Keratinocyte (primary cell): ENCODE results near the gene FCRL2. TPM values are rescaled to one million over a fixed set of nuclear protein-coding genes. Genes with fewer than 3 reads are reported as not detected.

Experiments used
- DNase-seq: peaks from one replicate; pipeline ENCODE4 v3.0.0-alpha.2; 2011; ENCODE audit warnings: low read depth, missing footprints, low spot score
- FAIRE-seq: peaks from 2 replicates; lab custom pipeline; 2011; peaks lifted over from hg19 to GRCh38; lab: Jason Lieb, UNC
- H2AFZ ChIP-seq: 2 replicates; pipeline ENCODE4 v1.6.0; 2012; ENCODE audit warnings: low read length, control low read depth, inconsistent platforms; ENCODE audit not compliant: control insufficient read depth
- H3K27ac ChIP-seq: 2 replicates; pipeline ENCODE4 v1.5.1; 2011; ENCODE audit warnings: low read length; ENCODE audit not compliant: control insufficient read depth, insufficient read depth
- H3K27me3 ChIP-seq: 3 replicates; pipeline ENCODE4 v1.6.0; 2011; ENCODE audit warnings: low read length; ENCODE audit not compliant: control insufficient read depth, insufficient read depth; ENCODE audit errors: extremely low read depth
- H3K36me3 ChIP-seq, 2 experiments: 2 replicates in 1 of 2; 3 replicates in 1 of 2; pipeline ENCODE4 v1.5.1; 2011; ENCODE audit warnings: low read length in 2 of 2, mild to moderate bottlenecking in 1 of 2; ENCODE audit not compliant: control insufficient read depth in 2 of 2, insufficient read depth in 2 of 2; ENCODE audit errors: extremely low read depth in 1 of 2
- H3K4me1 ChIP-seq: 3 replicates; pipeline ENCODE4 v1.5.1; 2011; ENCODE audit warnings: low read length; ENCODE audit not compliant: control insufficient read depth, insufficient read depth; ENCODE audit errors: extremely low read depth
- H3K4me2 ChIP-seq: 3 replicates; pipeline ENCODE4 v1.6.0; 2011; ENCODE audit warnings: low read depth, low read length; ENCODE audit not compliant: control insufficient read depth, insufficient read depth; ENCODE audit errors: extremely low read depth
- H3K4me3 ChIP-seq, 3 experiments: fragments of 200-600 bp in 1 of 3; sonication (generic) in 1 of 3; 2 replicates in 2 of 3; 3 replicates in 1 of 3; pipeline ENCODE4 v1.5.1; 2011 to 2016; ENCODE audit warnings: low read length in 3 of 3, mild to moderate bottlenecking in 3 of 3, control low read depth in 2 of 3, inconsistent platforms in 1 of 3, low read depth in 1 of 3, mixed read lengths in 1 of 3, mixed run types in 1 of 3, moderate library complexity in 1 of 3; ENCODE audit not compliant: control insufficient read depth in 2 of 3, insufficient read depth in 2 of 3; ENCODE audit errors: extremely low read depth in 1 of 3
- H3K79me2 ChIP-seq: 2 replicates; pipeline ENCODE4 v1.6.0; 2012; ENCODE audit warnings: low read length; ENCODE audit not compliant: control insufficient read depth, insufficient read depth
- H3K9ac ChIP-seq: 3 replicates; pipeline ENCODE4 v1.6.0; 2011; ENCODE audit warnings: low read length; ENCODE audit not compliant: control insufficient read depth, insufficient read depth; ENCODE audit errors: extremely low read depth
- H3K9me1 ChIP-seq: 3 replicates; pipeline ENCODE4 v1.6.0; 2011; ENCODE audit warnings: low read length; ENCODE audit not compliant: control insufficient read depth, insufficient read depth; ENCODE audit errors: extremely low read depth
- H3K9me3 ChIP-seq: 2 replicates; pipeline ENCODE4 v1.5.1; 2012; ENCODE audit warnings: low read depth, low read length; ENCODE audit not compliant: control insufficient read depth
- H4K20me1 ChIP-seq: 3 replicates; pipeline ENCODE4 v1.6.0; 2011; ENCODE audit warnings: low read length; ENCODE audit not compliant: control insufficient read depth, insufficient read depth; ENCODE audit errors: extremely low read depth
- CTCF ChIP-seq, 3 experiments: IDR thresholded peaks in 1 of 3; conservative IDR thresholded peaks in 1 of 3; optimal IDR thresholded peaks in 1 of 3; 2 replicates in 2 of 3; 3 replicates in 1 of 3; pipeline versions ENCODE3 to v1.5.1; 2011; ENCODE audit warnings: low read length in 3 of 3, mild to moderate bottlenecking in 3 of 3, moderate library complexity in 2 of 3, control low read depth in 1 of 3, inconsistent platforms in 1 of 3; ENCODE audit not compliant: insufficient read depth in 2 of 3; ENCODE audit errors: extremely low read depth in 1 of 3
- EZH2 ChIP-seq: IDR thresholded peaks from one replicate; pipeline ENCODE4 v1.6.1; 2012; ENCODE audit warnings: inconsistent platforms, mild to moderate bottlenecking, low read length, moderate library complexity
- dilution Hi-C: fragments of 300-500 bp; cut with MboI; formaldehyde crosslinking; loops from one replicate; pipeline ENCODE4 v1.7.0; 2020; ENCODE audit warnings: low sequenced_read_pairs; ENCODE audit not compliant: extremely low pct_ligation_motif_present
- polyA plus RNA-seq, 5 experiments: library from polyadenylated mRNA; depleted of rRNA in 3 of 5; stranded (reverse) in 3 of 5; stranded (forward) in 1 of 5; unstranded in 1 of 5; fragments of >200 nt; gene quantifications; 1 replicate in 1 of 5; 2 replicates in 3 of 5; 3 replicates in 1 of 5; pipeline versions ENCODE4 v1.2.1 to v1.2.3, GENCODE V29; 2011 to 2012; ENCODE audit warnings: missing spikeins in 2 of 5, low read depth in 1 of 5, low replicate concordance in 1 of 5

Gene FCRL2
- polyA plus RNA-seq, 1 donor (not counting 4 experiments of a cell fraction or from before 2014, with no cell fraction given), result not detected

GRCh38 chr1:157781048-157781447 lies 4.1 kb upstream of the FCRL2 start:
- dilution Hi-C loops, result no loop called here
- H3K9me3 ChIP-seq, result no peaks in the 10 kb centered on the region
- H2AFZ ChIP-seq, result no peak overlapping the region
- no peak for TF ChIP-seq CTCF (optimal IDR thresholded peaks at IDR 0.05 in 1 of 3, IDR thresholded peaks at IDR 0.05 in 1 of 3, conservative IDR thresholded peaks at IDR 0.05 in 1 of 3; ENCODE audit: extremely low read depth in 1 of 3, insufficient read depth in 2 of 3, low read length in 3 of 3)
- TF ChIP-seq EZH2, result no peak
- H3K9me1 ChIP-seq, result no peaks in the 10 kb centered on the region
- H3K36me3 ChIP-seq, result no peaks in the 10 kb centered on the region
- no peak overlapping the region for H3K4me3 ChIP-seq
- H3K79me2 ChIP-seq, result no peaks in the 10 kb centered on the region
- no peaks in the 10 kb centered on the region for H4K20me1 ChIP-seq
- no peaks in the 10 kb centered on the region for H3K4me1 ChIP-seq
- no peak overlapping the region for H3K9ac ChIP-seq
- H3K27ac ChIP-seq, result no peak overlapping the region
- no peak for DNase-seq
- H3K4me2 ChIP-seq, result no peak overlapping the region
- FAIRE-seq, result no peak
- no peaks in the 10 kb centered on the region for H3K27me3 ChIP-seq

- no peak overlapping the region for H3K9ac ChIP-seq
- no peaks in the 10 kb centered on the region for H4K20me1 ChIP-seq
- dilution Hi-C loops, result no loop called here
- no peaks in the 10 kb centered on the region for H3K79me2 ChIP-seq
- no peaks in the 10 kb centered on the region for H3K4me1 ChIP-seq
- TF ChIP-seq EZH2, result no peak
- TF ChIP-seq CTCF (optimal IDR thresholded peaks at IDR 0.05 in 1 of 3, IDR thresholded peaks at IDR 0.05 in 1 of 3, conservative IDR thresholded peaks at IDR 0.05 in 1 of 3; ENCODE audit: extremely low read depth in 1 of 3, insufficient read depth in 2 of 3, low read length in 3 of 3), result no peak
- no peak overlapping the region for H2AFZ ChIP-seq
- FAIRE-seq (no peak), DNase-seq (no peak)
- H3K9me3 ChIP-seq, result no peaks in the 10 kb centered on the region
- H3K27me3 ChIP-seq, result no peaks in the 10 kb centered on the region
- H3K4me2 ChIP-seq, result no peak overlapping the region
- no peak overlapping the region for H3K27ac ChIP-seq
- no peak overlapping the region for H3K4me3 ChIP-seq
- no peaks in the 10 kb centered on the region for H3K36me3 ChIP-seq
- H3K9me1 ChIP-seq, result no peaks in the 10 kb centered on the region
Observed at GRCh38 chr1:157775101-157775870, 1.6 kb downstream of the FCRL2 start.
